ENCODE results near the gene NCOA4. TPM values are rescaled to one million over a fixed set of nuclear protein-coding genes. Genes with fewer than 3 reads are reported as not detected.

NCOA4 gene
- total RNA-seq, 4 donors from 2014 or later = 139 to 173 (median 157) TPM

- DNase-seq (no peak), ATAC-seq (no peak)
- in situ Hi-C loops (cut with MboI; ENCODE audit: low sequenced_read_pairs in 4 of 4) = no loop called here
- no peaks in the 10 kb centered on the region for H3K27me3 ChIP-seq
- no peaks in the 10 kb centered on the region for H3K36me3 ChIP-seq
- intact Hi-C loops (cut with DNase I; ENCODE audit: low total_unique reads) = no loop called here
- H3K4me3 ChIP-seq = no peak overlapping the region
- TF ChIP-seq POLR2A (IDR thresholded peaks at IDR 0.05) (no peak), CTCF (IDR thresholded peaks at IDR 0.05 in 4 of 5, conservative IDR thresholded peaks at IDR 0.05 in 1 of 5) (no peak)
- H3K4me1 ChIP-seq = no peaks in the 10 kb centered on the region
- no peaks in the 10 kb centered on the region for H3K9me3 ChIP-seq
- H3K27ac ChIP-seq = no peak overlapping the region
These were observed 45.4 kb upstream of the NCOA4 start for GRCh38 chr10:46075869-46076268.

GRCh38 chr10:46074196-46074946, 43.9 kb upstream of the NCOA4 start:
- Histone ChIP-seq H3K36me3 (no peaks in the 10 kb centered on the region), H3K27ac (no peak overlapping the region), H3K9me3 (no peaks in the 10 kb centered on the region), H3K4me1 (no peaks in the 10 kb centered on the region), H3K4me3 (no peak overlapping the region), H3K27me3 (no peaks in the 10 kb centered on the region)
- DNase-seq (no peak), ATAC-seq (no peak)
- in situ Hi-C loops (cut with MboI; ENCODE audit: low sequenced_read_pairs in 4 of 4) (no loop called here), intact Hi-C loops (cut with DNase I; ENCODE audit: low total_unique reads) (no loop called here)
- TF ChIP-seq CTCF (IDR thresholded peaks at IDR 0.05 in 4 of 5, conservative IDR thresholded peaks at IDR 0.05 in 1 of 5) (no peak), POLR2A (IDR thresholded peaks at IDR 0.05) (no peak)

- H3K9me3 ChIP-seq = no peaks in the 10 kb centered on the region
- DNase-seq (no peak), ATAC-seq (no peak)
- intact Hi-C loops (cut with DNase I; ENCODE audit: low total_unique reads) = no loop called here
- TF ChIP-seq CTCF (IDR thresholded peaks at IDR 0.05 in 4 of 5, conservative IDR thresholded peaks at IDR 0.05 in 1 of 5) (no peak), POLR2A (IDR thresholded peaks at IDR 0.05) (no peak)
- H3K36me3 ChIP-seq = no peaks in the 10 kb centered on the region
- H3K27me3 ChIP-seq = no peaks in the 10 kb centered on the region
- H3K27ac ChIP-seq = no peak overlapping the region
- H3K4me3 ChIP-seq = no peak overlapping the region
- H3K4me1 ChIP-seq = no peaks in the 10 kb centered on the region
- in situ Hi-C loops (cut with MboI; ENCODE audit: low sequenced_read_pairs in 4 of 4) = no loop called here
These were observed 43.1 kb upstream of the NCOA4 start for GRCh38 chr10:46073564-46073963.

GRCh38 chr10:46070749-46071148, 40.3 kb upstream of the NCOA4 start:
- DNase-seq = no peak
- Histone ChIP-seq H3K36me3 (no peaks in the 10 kb centered on the region), H3K4me3 (no peak overlapping the region), H3K9me3 (no peaks in the 10 kb centered on the region), H3K27ac (no peak overlapping the region), H3K27me3 (no peaks in the 10 kb centered on the region), H3K4me1 (no peaks in the 10 kb centered on the region)
- in situ Hi-C loops (cut with MboI; ENCODE audit: low sequenced_read_pairs in 4 of 4) = no loop called here
- intact Hi-C loops (cut with DNase I; ENCODE audit: low total_unique reads) = no loop called here
- no peak for ATAC-seq
- TF ChIP-seq CTCF (IDR thresholded peaks at IDR 0.05 in 4 of 5, conservative IDR thresholded peaks at IDR 0.05 in 1 of 5) = no peak

All from gastrocnemius medialis (tissue), 4 donors.